Suprapubic skin (tissue), 4 donors: Measurements from ENCODE around the gene IMMP2L. TPM values are rescaled to one million over a fixed set of nuclear protein-coding genes. Genes with fewer than 3 reads are reported as not detected.

ENCODE experiments used
- DNase-seq, 2 donors: peaks; one replicate each; pipeline ENCODE4 v3.0.0-alpha.2; 2019; ENCODE audit warnings: low spot score in 2 of 2
- H3K27ac ChIP-seq: fragments of 200-600 bp; sonication (generic); one replicate; pipeline ENCODE4 v1.5.1; 2019
- H3K27me3 ChIP-seq: fragments of 200-600 bp; sonication (generic); one replicate; pipeline ENCODE4 v1.5.1; 2019
- H3K36me3 ChIP-seq: fragments of 200-600 bp; sonication (generic); one replicate; pipeline ENCODE4 v1.5.1; 2019
- H3K4me1 ChIP-seq: fragments of 200-600 bp; sonication (generic); one replicate; pipeline ENCODE4 v1.5.1; 2019
- H3K4me3 ChIP-seq: fragments of 200-600 bp; sonication (generic); one replicate; pipeline ENCODE4 v1.5.1; 2019; ENCODE audit warnings: mild to moderate bottlenecking
- H3K9me3 ChIP-seq: fragments of 200-600 bp; sonication (generic); one replicate; pipeline ENCODE4 v1.5.1; 2019
- CTCF ChIP-seq, 2 donors: fragments of 200-600 bp in 1 of 2; fragments of 450-650 bp in 1 of 2; sonication (generic) in 1 of 2; IDR thresholded peaks; one replicate each; pipeline ENCODE4 v1.5.1; 2016 to 2019; ENCODE audit warnings: antibody characterized with exemption in 2 of 2, mild to moderate bottlenecking in 1 of 2, moderate library complexity in 1 of 2
- EP300 ChIP-seq: sonication (generic); formaldehyde crosslinking; IDR thresholded peaks from one replicate; pipeline ENCODE4 v1.6.1; 2017; ENCODE audit warnings: antibody characterized with exemption
- POLR2A ChIP-seq, 2 donors: fragments of 450-650 bp; IDR thresholded peaks; one replicate each; pipeline ENCODE4 v1.6.1; 2017; ENCODE audit warnings: antibody characterized with exemption in 2 of 2, mild to moderate bottlenecking in 2 of 2, moderate library complexity in 2 of 2
- POLR2AphosphoS5 ChIP-seq, 3 donors: sonication (generic); formaldehyde crosslinking; IDR thresholded peaks; one replicate each; pipeline ENCODE4 v1.6.1; 2017; ENCODE audit warnings: antibody characterized with exemption in 3 of 3
- WGBS: methylation state at CpG from one replicate; pipeline ENCODE4 v1.1.5; 2018; 5-methylcytosine and 5-hydroxymethylcytosine counted together
- total RNA-seq, 4 donors: library from RNA; depleted of rRNA; stranded (reverse); fragments of >200 nt; gene quantifications; one replicate each; pipeline ENCODE4 v1.1.0, GENCODE V29; 2016

The IMMP2L gene
- total RNA-seq, 4 donors from 2014 or later: 10.6 to 20.6 (median 14.6) TPM

- no peaks in the 10 kb centered on the region for H3K9me3 ChIP-seq
- H3K36me3 ChIP-seq: no peaks in the 10 kb centered on the region
- DNase-seq: no peak
- TF ChIP-seq POLR2AphosphoS5 (IDR thresholded peaks at IDR 0.05) (no peak), EP300 (no peak), CTCF (IDR thresholded peaks at IDR 0.05) (no peak), POLR2A (IDR thresholded peaks at IDR 0.05) (no peak)
- H3K4me1 ChIP-seq: no peaks in the 10 kb centered on the region
- H3K27ac ChIP-seq: no peak overlapping the region
- H3K4me3 ChIP-seq: no peak overlapping the region
- H3K27me3 ChIP-seq: no peaks in the 10 kb centered on the region
Observed at GRCh38 chr7:111414374-111414773, 147.9 kb downstream of the IMMP2L start.

GRCh38 chr7:111413739-111414138 lies 148.6 kb downstream of the IMMP2L start:
- 52% methylated on average over 3 of the region's 3 CpGs for WGBS
- Histone ChIP-seq H3K36me3 (no peaks in the 10 kb centered on the region), H3K4me3 (no peak overlapping the region), H3K27me3 (no peaks in the 10 kb centered on the region), H3K4me1 (no peaks in the 10 kb centered on the region), H3K9me3 (no peaks in the 10 kb centered on the region), H3K27ac (no peak overlapping the region)
- DNase-seq: no peak
- TF ChIP-seq POLR2AphosphoS5 (IDR thresholded peaks at IDR 0.05): no peak
- TF ChIP-seq EP300: no peak
- TF ChIP-seq POLR2A (IDR thresholded peaks at IDR 0.05): no peak
- no peak for TF ChIP-seq CTCF (IDR thresholded peaks at IDR 0.05)

GRCh38 chr7:111410899-111411298 lies 151.4 kb downstream of the IMMP2L start:
- Histone ChIP-seq H3K4me3 (no peak overlapping the region), H3K27me3 (no peaks in the 10 kb centered on the region), H3K27ac (no peak overlapping the region), H3K4me1 (no peaks in the 10 kb centered on the region), H3K36me3 (no peaks in the 10 kb centered on the region), H3K9me3 (no peaks in the 10 kb centered on the region)
- TF ChIP-seq EP300 (no peak), POLR2AphosphoS5 (IDR thresholded peaks at IDR 0.05) (no peak), CTCF (IDR thresholded peaks at IDR 0.05) (no peak), POLR2A (IDR thresholded peaks at IDR 0.05) (no peak)
- no peak for DNase-seq

- TF ChIP-seq POLR2AphosphoS5 (IDR thresholded peaks at IDR 0.05): no peak
- TF ChIP-seq EP300: no peak
- DNase-seq: no peak
- Histone ChIP-seq H3K4me1 (no peaks in the 10 kb centered on the region), H3K4me3 (no peak overlapping the region), H3K27me3 (no peaks in the 10 kb centered on the region), H3K9me3 (no peaks in the 10 kb centered on the region), H3K27ac (no peak overlapping the region), H3K36me3 (no peaks in the 10 kb centered on the region)
- 92% methylated on average over 1 of the region's 1 CpG for WGBS
Observed at GRCh38 chr7:111409714-111410422, 152.4 kb downstream of the IMMP2L start.

GRCh38 chr7:111408724-111409123 lies 153.6 kb downstream of the IMMP2L start:
- no peaks in the 10 kb centered on the region for H3K4me1 ChIP-seq
- H3K27me3 ChIP-seq: no peaks in the 10 kb centered on the region
- H3K27ac ChIP-seq: no peak overlapping the region
- TF ChIP-seq POLR2A (IDR thresholded peaks at IDR 0.05): no peak
- no peak for TF ChIP-seq EP300
- no peak for TF ChIP-seq POLR2AphosphoS5 (IDR thresholded peaks at IDR 0.05)
- TF ChIP-seq CTCF (IDR thresholded peaks at IDR 0.05): no peak
- H3K9me3 ChIP-seq: no peaks in the 10 kb centered on the region
- DNase-seq: no peak
- H3K36me3 ChIP-seq: no peaks in the 10 kb centered on the region
- H3K4me3 ChIP-seq: no peak overlapping the region

GRCh38 chr7:111407258-111407657 lies 155.0 kb downstream of the IMMP2L start:
- H3K4me3 ChIP-seq: no peak overlapping the region
- DNase-seq: no peak
- WGBS: 97% methylated on average over 1 of the region's 1 CpG
- no peaks in the 10 kb centered on the region for H3K36me3 ChIP-seq
- TF ChIP-seq CTCF (IDR thresholded peaks at IDR 0.05) (no peak), POLR2A (IDR thresholded peaks at IDR 0.05) (no peak), EP300 (no peak), POLR2AphosphoS5 (IDR thresholded peaks at IDR 0.05) (no peak)
- H3K27me3 ChIP-seq: no peaks in the 10 kb centered on the region
- H3K4me1 ChIP-seq: no peaks in the 10 kb centered on the region
- H3K9me3 ChIP-seq: no peaks in the 10 kb centered on the region
- H3K27ac ChIP-seq: no peak overlapping the region
